H1 (cell line): Measurements from ENCODE around the gene UBR3. TPM values are rescaled to one million over a fixed set of nuclear protein-coding genes. Genes with fewer than 3 reads are reported as not detected.

Source experiments
- BCL11A ChIP-seq, 2 experiments: IDR thresholded peaks; one replicate each; pipeline ENCODE4 v1.6.1; 2011; ENCODE audit warnings: low read depth in 2 of 2, low read length in 2 of 2, mild to moderate bottlenecking in 2 of 2
- HDAC2 ChIP-seq, 2 experiments: fragments of 300-600 bp in 1 of 2; sonication (generic) in 1 of 2; IDR thresholded peaks; 2 replicates each; pipeline ENCODE4 v1.6.1; 2011 to 2012; ENCODE audit warnings: low read depth in 2 of 2, low read length in 2 of 2, mild to moderate bottlenecking in 2 of 2, moderate library complexity in 2 of 2, borderline replicate concordance in 1 of 2, inconsistent platforms in 1 of 2
- polyA plus RNA-seq, 7 experiments: library from polyadenylated mRNA; depleted of rRNA in 3 of 7; stranded (reverse) in 5 of 7; unstranded in 2 of 7; fragments of >200 nt in 5 of 7; fragments of 200-250 nt in 2 of 7; gene quantifications; 1 replicate in 5 of 7; 2 replicates in 1 of 7; 4 replicates in 1 of 7; pipeline versions ENCODE4 v1.2.1 to v1.2.3, GENCODE V29; 2011 to 2013; ENCODE audit warnings: missing spikeins in 2 of 7, mixed read lengths in 2 of 7
- total RNA-seq: library from RNA; stranded (reverse); fragmentation: NEBNext Ultra II Directional; extraction: Animal tissue kit (Norgen Biotek cat#: 25700); gene quantifications from 2 replicates; pipeline ENCODE4 v1.2.1, GENCODE V29; 2021
- TF ChIP-seq, protein P1 (sequence below): IDR thresholded peaks from 2 replicates; pipeline ENCODE4 v1.6.1; 2011; ENCODE audit warnings: low read length, improper control_type of control experiment
- TF ChIP-seq, protein P2 (sequence below): IDR thresholded peaks from 2 replicates; pipeline ENCODE4 v1.6.1; 2012; ENCODE audit warnings: inconsistent platforms
- TF ChIP-seq, protein P3 (sequence below): fragments of 300-600 bp; sonication (generic); IDR thresholded peaks from 2 replicates; pipeline ENCODE4 v1.7.1; 2012; ENCODE audit warnings: low read length, moderate library complexity, mild to moderate bottlenecking, inconsistent platforms; ENCODE audit not compliant: insufficient replicate concordance

The UBR3 gene
- total and polyA plus RNA-seq, 2 of the 8 experiments (the other 6 are each of a cell fraction or from before 2014, with no cell fraction given): 3.7 to 17.7 TPM

DNA sequence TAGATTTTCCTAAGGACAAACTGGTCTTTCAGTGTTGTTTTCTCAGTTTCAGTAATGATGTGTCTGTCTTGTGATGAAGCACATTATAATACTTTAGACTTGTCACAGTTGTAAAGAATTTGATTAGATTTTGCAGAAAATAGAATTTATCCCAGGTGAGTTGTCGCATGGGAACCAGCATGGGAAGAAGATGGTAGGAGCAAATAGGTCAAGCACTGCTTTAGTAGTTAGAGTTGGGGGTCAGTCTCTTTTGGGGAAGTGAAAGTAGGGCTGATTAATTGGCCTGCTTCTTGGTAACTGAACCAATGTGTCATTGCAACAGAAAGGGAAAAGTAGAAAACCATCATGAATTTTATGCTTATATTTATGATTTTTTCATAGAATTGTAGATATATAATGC is 197.5 kb downstream of the UBR3 start (continued):
- TF ChIP-seq, protein P1, sequence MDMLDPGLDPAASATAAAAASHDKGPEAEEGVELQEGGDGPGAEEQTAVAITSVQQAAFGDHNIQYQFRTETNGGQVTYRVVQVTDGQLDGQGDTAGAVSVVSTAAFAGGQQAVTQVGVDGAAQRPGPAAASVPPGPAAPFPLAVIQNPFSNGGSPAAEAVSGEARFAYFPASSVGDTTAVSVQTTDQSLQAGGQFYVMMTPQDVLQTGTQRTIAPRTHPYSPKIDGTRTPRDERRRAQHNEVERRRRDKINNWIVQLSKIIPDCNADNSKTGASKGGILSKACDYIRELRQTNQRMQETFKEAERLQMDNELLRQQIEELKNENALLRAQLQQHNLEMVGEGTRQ: no peak
- TF ChIP-seq BCL11A (IDR thresholded peaks at IDR 0.05; ENCODE audit: low read depth in 2 of 2, low read length in 2 of 2) (no peak), HDAC2 (IDR thresholded peaks at IDR 0.05; ENCODE audit: borderline replicate concordance in 1 of 2, low read depth in 2 of 2, low read length in 2 of 2) (no peak)
- TF ChIP-seq, protein P2, sequence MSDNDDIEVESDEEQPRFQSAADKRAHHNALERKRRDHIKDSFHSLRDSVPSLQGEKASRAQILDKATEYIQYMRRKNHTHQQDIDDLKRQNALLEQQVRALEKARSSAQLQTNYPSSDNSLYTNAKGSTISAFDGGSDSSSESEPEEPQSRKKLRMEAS: no peak
- TF ChIP-seq, protein P3, sequence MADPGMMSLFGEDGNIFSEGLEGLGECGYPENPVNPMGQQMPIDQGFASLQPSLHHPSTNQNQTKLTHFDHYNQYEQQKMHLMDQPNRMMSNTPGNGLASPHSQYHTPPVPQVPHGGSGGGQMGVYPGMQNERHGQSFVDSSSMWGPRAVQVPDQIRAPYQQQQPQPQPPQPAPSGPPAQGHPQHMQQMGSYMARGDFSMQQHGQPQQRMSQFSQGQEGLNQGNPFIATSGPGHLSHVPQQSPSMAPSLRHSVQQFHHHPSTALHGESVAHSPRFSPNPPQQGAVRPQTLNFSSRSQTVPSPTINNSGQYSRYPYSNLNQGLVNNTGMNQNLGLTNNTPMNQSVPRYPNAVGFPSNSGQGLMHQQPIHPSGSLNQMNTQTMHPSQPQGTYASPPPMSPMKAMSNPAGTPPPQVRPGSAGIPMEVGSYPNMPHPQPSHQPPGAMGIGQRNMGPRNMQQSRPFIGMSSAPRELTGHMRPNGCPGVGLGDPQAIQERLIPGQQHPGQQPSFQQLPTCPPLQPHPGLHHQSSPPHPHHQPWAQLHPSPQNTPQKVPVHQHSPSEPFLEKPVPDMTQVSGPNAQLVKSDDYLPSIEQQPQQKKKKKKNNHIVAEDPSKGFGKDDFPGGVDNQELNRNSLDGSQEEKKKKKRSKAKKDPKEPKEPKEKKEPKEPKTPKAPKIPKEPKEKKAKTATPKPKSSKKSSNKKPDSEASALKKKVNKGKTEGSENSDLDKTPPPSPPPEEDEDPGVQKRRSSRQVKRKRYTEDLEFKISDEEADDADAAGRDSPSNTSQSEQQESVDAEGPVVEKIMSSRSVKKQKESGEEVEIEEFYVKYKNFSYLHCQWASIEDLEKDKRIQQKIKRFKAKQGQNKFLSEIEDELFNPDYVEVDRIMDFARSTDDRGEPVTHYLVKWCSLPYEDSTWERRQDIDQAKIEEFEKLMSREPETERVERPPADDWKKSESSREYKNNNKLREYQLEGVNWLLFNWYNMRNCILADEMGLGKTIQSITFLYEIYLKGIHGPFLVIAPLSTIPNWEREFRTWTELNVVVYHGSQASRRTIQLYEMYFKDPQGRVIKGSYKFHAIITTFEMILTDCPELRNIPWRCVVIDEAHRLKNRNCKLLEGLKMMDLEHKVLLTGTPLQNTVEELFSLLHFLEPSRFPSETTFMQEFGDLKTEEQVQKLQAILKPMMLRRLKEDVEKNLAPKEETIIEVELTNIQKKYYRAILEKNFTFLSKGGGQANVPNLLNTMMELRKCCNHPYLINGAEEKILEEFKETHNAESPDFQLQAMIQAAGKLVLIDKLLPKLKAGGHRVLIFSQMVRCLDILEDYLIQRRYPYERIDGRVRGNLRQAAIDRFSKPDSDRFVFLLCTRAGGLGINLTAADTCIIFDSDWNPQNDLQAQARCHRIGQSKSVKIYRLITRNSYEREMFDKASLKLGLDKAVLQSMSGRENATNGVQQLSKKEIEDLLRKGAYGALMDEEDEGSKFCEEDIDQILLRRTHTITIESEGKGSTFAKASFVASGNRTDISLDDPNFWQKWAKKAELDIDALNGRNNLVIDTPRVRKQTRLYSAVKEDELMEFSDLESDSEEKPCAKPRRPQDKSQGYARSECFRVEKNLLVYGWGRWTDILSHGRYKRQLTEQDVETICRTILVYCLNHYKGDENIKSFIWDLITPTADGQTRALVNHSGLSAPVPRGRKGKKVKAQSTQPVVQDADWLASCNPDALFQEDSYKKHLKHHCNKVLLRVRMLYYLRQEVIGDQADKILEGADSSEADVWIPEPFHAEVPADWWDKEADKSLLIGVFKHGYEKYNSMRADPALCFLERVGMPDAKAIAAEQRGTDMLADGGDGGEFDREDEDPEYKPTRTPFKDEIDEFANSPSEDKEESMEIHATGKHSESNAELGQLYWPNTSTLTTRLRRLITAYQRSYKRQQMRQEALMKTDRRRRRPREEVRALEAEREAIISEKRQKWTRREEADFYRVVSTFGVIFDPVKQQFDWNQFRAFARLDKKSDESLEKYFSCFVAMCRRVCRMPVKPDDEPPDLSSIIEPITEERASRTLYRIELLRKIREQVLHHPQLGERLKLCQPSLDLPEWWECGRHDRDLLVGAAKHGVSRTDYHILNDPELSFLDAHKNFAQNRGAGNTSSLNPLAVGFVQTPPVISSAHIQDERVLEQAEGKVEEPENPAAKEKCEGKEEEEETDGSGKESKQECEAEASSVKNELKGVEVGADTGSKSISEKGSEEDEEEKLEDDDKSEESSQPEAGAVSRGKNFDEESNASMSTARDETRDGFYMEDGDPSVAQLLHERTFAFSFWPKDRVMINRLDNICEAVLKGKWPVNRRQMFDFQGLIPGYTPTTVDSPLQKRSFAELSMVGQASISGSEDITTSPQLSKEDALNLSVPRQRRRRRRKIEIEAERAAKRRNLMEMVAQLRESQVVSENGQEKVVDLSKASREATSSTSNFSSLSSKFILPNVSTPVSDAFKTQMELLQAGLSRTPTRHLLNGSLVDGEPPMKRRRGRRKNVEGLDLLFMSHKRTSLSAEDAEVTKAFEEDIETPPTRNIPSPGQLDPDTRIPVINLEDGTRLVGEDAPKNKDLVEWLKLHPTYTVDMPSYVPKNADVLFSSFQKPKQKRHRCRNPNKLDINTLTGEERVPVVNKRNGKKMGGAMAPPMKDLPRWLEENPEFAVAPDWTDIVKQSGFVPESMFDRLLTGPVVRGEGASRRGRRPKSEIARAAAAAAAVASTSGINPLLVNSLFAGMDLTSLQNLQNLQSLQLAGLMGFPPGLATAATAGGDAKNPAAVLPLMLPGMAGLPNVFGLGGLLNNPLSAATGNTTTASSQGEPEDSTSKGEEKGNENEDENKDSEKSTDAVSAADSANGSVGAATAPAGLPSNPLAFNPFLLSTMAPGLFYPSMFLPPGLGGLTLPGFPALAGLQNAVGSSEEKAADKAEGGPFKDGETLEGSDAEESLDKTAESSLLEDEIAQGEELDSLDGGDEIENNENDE: no peak
